Measurements from ENCODE around the gene SLC9A9.

The SLC9A9 gene

DNA sequence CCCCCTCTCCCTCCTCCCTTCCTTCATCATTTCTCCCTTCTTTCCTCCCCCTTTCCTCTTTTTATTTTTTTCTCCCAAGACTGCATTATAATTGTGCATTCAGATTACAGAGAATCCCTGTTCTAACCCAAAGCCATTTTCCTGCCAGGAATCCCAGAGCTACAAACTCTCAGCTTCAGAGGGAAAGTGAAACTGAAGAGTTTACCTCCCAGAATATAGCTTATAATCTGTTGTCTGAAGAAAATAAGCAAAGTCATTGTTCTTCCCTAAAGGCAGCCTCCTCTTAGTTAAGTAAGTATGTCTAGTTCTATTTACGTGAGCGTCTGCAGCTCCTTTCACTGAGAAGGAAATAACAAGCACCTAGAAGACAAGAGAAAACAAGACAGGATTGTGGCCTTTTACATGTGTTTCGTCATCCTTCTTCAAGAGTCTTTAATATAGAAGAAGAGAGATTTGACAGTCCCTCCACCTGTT is 631.5 kb downstream of the SLC9A9 start:
- peak; percentile 57 for ATAC-seq
- TF ChIP-seq BACH2 (CRISPR knock-in tag; IDR thresholded peaks at IDR 0.05; ENCODE audit: borderline replicate concordance) (no peak), PPARA (CRISPR knock-in tag; IDR thresholded peaks at IDR 0.05; ENCODE audit: borderline replicate concordance) (no peak), GLIS3 (CRISPR knock-in tag; IDR thresholded peaks at IDR 0.05) (no peak), TOX (CRISPR knock-in tag; IDR thresholded peaks at IDR 0.05; ENCODE audit: borderline replicate concordance) (no peak), ISL1 (CRISPR knock-in tag; IDR thresholded peaks at IDR 0.05) (no peak), ZNF8 (CRISPR knock-in tag; IDR thresholded peaks at IDR 0.05) (no peak), ARNTL (CRISPR knock-in tag; IDR thresholded peaks at IDR 0.05; ENCODE audit: borderline replicate concordance, low read depth) (no peak), CSDC2 (CRISPR knock-in tag; IDR thresholded peaks at IDR 0.05) (no peak), ZC3H10 (CRISPR knock-in tag; IDR thresholded peaks at IDR 0.05) (no peak), ZFP3 (CRISPR knock-in tag; IDR thresholded peaks at IDR 0.05) (no peak), TCF4 (CRISPR knock-in tag; IDR thresholded peaks at IDR 0.05; ENCODE audit: borderline replicate concordance) (no peak), ZNF565 (CRISPR knock-in tag; conservative IDR thresholded peaks at IDR 0.05; ENCODE audit: low read depth) (no peak), ZFP30 (CRISPR knock-in tag; IDR thresholded peaks at IDR 0.05) (no peak), ZNF70 (CRISPR knock-in tag; IDR thresholded peaks at IDR 0.05) (no peak), RARB (CRISPR knock-in tag; IDR thresholded peaks at IDR 0.05) (no peak)
- TF ChIP-seq, protein P1, sequence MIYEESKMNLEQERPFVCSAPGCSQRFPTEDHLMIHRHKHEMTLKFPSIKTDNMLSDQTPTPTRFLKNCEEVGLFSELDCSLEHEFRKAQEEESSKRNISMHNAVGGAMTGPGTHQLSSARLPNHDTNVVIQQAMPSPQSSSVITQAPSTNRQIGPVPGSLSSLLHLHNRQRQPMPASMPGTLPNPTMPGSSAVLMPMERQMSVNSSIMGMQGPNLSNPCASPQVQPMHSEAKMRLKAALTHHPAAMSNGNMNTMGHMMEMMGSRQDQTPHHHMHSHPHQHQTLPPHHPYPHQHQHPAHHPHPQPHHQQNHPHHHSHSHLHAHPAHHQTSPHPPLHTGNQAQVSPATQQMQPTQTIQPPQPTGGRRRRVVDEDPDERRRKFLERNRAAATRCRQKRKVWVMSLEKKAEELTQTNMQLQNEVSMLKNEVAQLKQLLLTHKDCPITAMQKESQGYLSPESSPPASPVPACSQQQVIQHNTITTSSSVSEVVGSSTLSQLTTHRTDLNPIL (CRISPR knock-in tag; IDR thresholded peaks at IDR 0.05; ENCODE audit: low read depth), result no peak
- TF ChIP-seq, protein P2, sequence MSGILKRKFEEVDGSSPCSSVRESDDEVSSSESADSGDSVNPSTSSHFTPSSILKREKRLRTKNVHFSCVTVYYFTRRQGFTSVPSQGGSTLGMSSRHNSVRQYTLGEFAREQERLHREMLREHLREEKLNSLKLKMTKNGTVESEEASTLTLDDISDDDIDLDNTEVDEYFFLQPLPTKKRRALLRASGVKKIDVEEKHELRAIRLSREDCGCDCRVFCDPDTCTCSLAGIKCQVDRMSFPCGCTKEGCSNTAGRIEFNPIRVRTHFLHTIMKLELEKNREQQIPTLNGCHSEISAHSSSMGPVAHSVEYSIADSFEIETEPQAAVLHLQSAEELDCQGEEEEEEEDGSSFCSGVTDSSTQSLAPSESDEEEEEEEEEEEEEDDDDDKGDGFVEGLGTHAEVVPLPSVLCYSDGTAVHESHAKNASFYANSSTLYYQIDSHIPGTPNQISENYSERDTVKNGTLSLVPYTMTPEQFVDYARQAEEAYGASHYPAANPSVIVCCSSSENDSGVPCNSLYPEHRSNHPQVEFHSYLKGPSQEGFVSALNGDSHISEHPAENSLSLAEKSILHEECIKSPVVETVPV (CRISPR knock-in tag; IDR thresholded peaks at IDR 0.05), result no peak
- TF ChIP-seq, protein P3, sequence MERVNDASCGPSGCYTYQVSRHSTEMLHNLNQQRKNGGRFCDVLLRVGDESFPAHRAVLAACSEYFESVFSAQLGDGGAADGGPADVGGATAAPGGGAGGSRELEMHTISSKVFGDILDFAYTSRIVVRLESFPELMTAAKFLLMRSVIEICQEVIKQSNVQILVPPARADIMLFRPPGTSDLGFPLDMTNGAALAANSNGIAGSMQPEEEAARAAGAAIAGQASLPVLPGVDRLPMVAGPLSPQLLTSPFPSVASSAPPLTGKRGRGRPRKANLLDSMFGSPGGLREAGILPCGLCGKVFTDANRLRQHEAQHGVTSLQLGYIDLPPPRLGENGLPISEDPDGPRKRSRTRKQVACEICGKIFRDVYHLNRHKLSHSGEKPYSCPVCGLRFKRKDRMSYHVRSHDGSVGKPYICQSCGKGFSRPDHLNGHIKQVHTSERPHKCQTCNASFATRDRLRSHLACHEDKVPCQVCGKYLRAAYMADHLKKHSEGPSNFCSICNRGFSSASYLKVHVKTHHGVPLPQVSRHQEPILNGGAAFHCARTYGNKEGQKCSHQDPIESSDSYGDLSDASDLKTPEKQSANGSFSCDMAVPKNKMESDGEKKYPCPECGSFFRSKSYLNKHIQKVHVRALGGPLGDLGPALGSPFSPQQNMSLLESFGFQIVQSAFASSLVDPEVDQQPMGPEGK (CRISPR knock-in tag; IDR thresholded peaks at IDR 0.05; ENCODE audit: borderline replicate concordance), result no peak
- TF ChIP-seq, protein P4, sequence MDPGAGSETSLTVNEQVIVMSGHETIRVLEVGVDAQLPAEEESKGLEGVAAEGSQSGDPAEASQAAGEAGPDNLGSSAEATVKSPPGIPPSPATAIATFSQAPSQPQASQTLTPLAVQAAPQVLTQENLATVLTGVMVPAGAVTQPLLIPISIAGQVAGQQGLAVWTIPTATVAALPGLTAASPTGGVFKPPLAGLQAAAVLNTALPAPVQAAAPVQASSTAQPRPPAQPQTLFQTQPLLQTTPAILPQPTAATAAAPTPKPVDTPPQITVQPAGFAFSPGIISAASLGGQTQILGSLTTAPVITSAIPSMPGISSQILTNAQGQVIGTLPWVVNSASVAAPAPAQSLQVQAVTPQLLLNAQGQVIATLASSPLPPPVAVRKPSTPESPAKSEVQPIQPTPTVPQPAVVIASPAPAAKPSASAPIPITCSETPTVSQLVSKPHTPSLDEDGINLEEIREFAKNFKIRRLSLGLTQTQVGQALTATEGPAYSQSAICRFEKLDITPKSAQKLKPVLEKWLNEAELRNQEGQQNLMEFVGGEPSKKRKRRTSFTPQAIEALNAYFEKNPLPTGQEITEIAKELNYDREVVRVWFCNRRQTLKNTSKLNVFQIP (CRISPR knock-in tag; IDR thresholded peaks at IDR 0.05; ENCODE audit: borderline replicate concordance, low read depth), result no peak
